ENCODE measurements around the gene CDK13.

The CDK13 gene

GRCh38 chr7:40148671-40149070, 198.6 kb downstream of the CDK13 start:
- no peak for DNase-seq (ENCODE audit: low spot score)

Measured in CD4-positive, alpha-beta T cell treated with Interleukin-15 for 4 hours (primary cell).